H1 (cell line): ENCODE measurements around the gene COL4A2. TPM values are rescaled to one million over a fixed set of nuclear protein-coding genes. Genes with fewer than 3 reads are reported as not detected.

Experiments used
- CTCF ChIA-PET: fragments of 300-600 bp; sonication (Branson Sonifier 250); formaldehyde crosslinking; loops from one replicate; lab custom pipeline; 2021; ENCODE audit not compliant: partially characterized antibody; lab: Charles Lee
- POLR2A ChIA-PET: fragments of 300-600 bp; sonication (Branson Sonifier 250); formaldehyde crosslinking; loops from one replicate; lab custom pipeline; 2021; ENCODE audit warnings: inconsistent platforms; ENCODE audit not compliant: partially characterized antibody; lab: Charles Lee
- DNase-seq, 2 experiments: peaks; one replicate each; pipeline versions ENCODE4 v3.0.0 to v3.0.0-alpha.2; 2010 to 2022; ENCODE audit warnings: low spot score in 2 of 2, low read depth in 1 of 2, mixed read lengths in 1 of 2
- FAIRE-seq: peaks from 2 replicates; lab custom pipeline; 2011; peaks lifted over from hg19 to GRCh38; lab: Jason Lieb, UNC
- H2AFZ ChIP-seq: 2 replicates; pipeline ENCODE4 v1.8.1; 2012; ENCODE audit warnings: low read length, inconsistent platforms
- H2AK5ac ChIP-seq: 2 replicates; pipeline ENCODE4 v1.6.1; 2013; ENCODE audit warnings: low read depth, low read length
- H2BK120ac ChIP-seq: replicated peaks from 2 replicates; pipeline ENCODE3; 2013; ENCODE audit warnings: low read depth, low read length, inconsistent platforms
- H2BK12ac ChIP-seq: 2 replicates; pipeline ENCODE4 v1.6.1; 2013; ENCODE audit warnings: low read depth, low read length
- H2BK15ac ChIP-seq: 2 replicates; pipeline ENCODE4 v1.6.1; 2013; ENCODE audit warnings: low read length
- H2BK20ac ChIP-seq: 2 replicates; pipeline ENCODE4 v1.6.1; 2013; ENCODE audit warnings: low read length
- H2BK5ac ChIP-seq: 2 replicates; pipeline ENCODE4 v1.6.1; 2013; ENCODE audit warnings: low read depth, low read length
- H3K14ac ChIP-seq: 2 replicates; pipeline ENCODE4 v1.6.1; 2013; ENCODE audit warnings: inconsistent platforms; ENCODE audit not compliant: insufficient read length
- H3K18ac ChIP-seq: 2 replicates; pipeline ENCODE4 v1.6.1; 2013; ENCODE audit warnings: low read length; ENCODE audit errors: extremely low read depth
- H3K23ac ChIP-seq: 2 replicates; pipeline ENCODE4 v1.6.1; 2013; ENCODE audit warnings: inconsistent platforms; ENCODE audit not compliant: insufficient read length
- H3K23me2 ChIP-seq: 2 replicates; pipeline ENCODE4 v1.6.1; 2013; ENCODE audit warnings: low read depth, low read length
- H3K27ac ChIP-seq: 2 replicates; pipeline ENCODE4 v1.6.1; 2011; ENCODE audit warnings: low read depth, low read length, inconsistent platforms
- H3K27me3 ChIP-seq, 4 experiments: replicated peaks in 1 of 4; 1 replicate in 1 of 4; 2 replicates in 3 of 4; pipeline versions ENCODE4 v1.6.1 to v1.8.1; 2011 to 2013; ENCODE audit warnings: low read length in 3 of 4, mild to moderate bottlenecking in 3 of 4, inconsistent platforms in 2 of 4, mixed read lengths in 2 of 4, moderate library complexity in 1 of 4; ENCODE audit not compliant: control insufficient read depth in 3 of 4, insufficient read depth in 3 of 4; ENCODE audit errors: extremely low read depth in 1 of 4
- H3K36me3 ChIP-seq, 4 experiments: 2 replicates each; pipeline versions ENCODE4 v1.6.1 to v1.8.1; 2011 to 2013; ENCODE audit warnings: mild to moderate bottlenecking in 4 of 4, low read length in 3 of 4, moderate library complexity in 2 of 4, control low read depth in 1 of 4, inconsistent platforms in 1 of 4; ENCODE audit not compliant: insufficient read depth in 4 of 4, control insufficient read depth in 2 of 4
- H3K4ac ChIP-seq: replicated peaks from 2 replicates; pipeline ENCODE3; 2013; ENCODE audit warnings: low read length, low read depth, mixed read lengths, inconsistent platforms; ENCODE audit not compliant: insufficient read length
- H3K4me1 ChIP-seq, 4 experiments: replicated peaks in 1 of 4; 1 replicate in 1 of 4; 2 replicates in 3 of 4; pipeline versions ENCODE4 v1.6.1 to v1.8.1; 2011 to 2013; ENCODE audit warnings: low read length in 3 of 4, inconsistent platforms in 2 of 4, mixed read lengths in 1 of 4; ENCODE audit not compliant: insufficient read depth in 4 of 4, control insufficient read depth in 3 of 4
- H3K4me2 ChIP-seq, 2 experiments: 2 replicates each; pipeline versions ENCODE4 v1.6.1 to v1.8.1; 2011 to 2013; ENCODE audit warnings: low read depth in 2 of 2, low read length in 2 of 2, control low read depth in 1 of 2, inconsistent platforms in 1 of 2, mild to moderate bottlenecking in 1 of 2; ENCODE audit not compliant: insufficient read depth in 1 of 2
- H3K4me3 ChIP-seq, 4 experiments: fragments of 200-600, 300-600 bp in 1 of 4; sonication (generic), shearing (Covaris generic), sonication (Bioruptor Twin) in 1 of 4; 2 replicates each; pipeline versions ENCODE4 v1.5.1 to v1.8.1; 2011 to 2016; ENCODE audit warnings: low read length in 4 of 4, low read depth in 3 of 4, control low read depth in 2 of 4, inconsistent platforms in 2 of 4, mild to moderate bottlenecking in 2 of 4, mixed read lengths in 1 of 4, moderate library complexity in 1 of 4; ENCODE audit not compliant: insufficient read depth in 2 of 4; ENCODE audit errors: extremely low read depth in 1 of 4
- H3K56ac ChIP-seq: replicated peaks from 2 replicates; pipeline ENCODE3; 2013; ENCODE audit warnings: low read depth, mild to moderate bottlenecking, mixed read lengths, low read length, inconsistent platforms; ENCODE audit not compliant: insufficient read length
- H3K79me1 ChIP-seq: 2 replicates; pipeline ENCODE4 v1.6.1; 2013; ENCODE audit warnings: low read depth, low read length, control low read depth
- H3K79me2 ChIP-seq, 2 experiments: 2 replicates each; pipeline versions ENCODE4 v1.6.1 to v1.8.1; 2012 to 2013; ENCODE audit warnings: low read length in 2 of 2, mild to moderate bottlenecking in 2 of 2, inconsistent platforms in 1 of 2; ENCODE audit not compliant: insufficient read depth in 2 of 2, control insufficient read depth in 1 of 2
- H3K9ac ChIP-seq, 4 experiments: replicated peaks in 1 of 4; 1 replicate in 1 of 4; 2 replicates in 3 of 4; pipeline versions ENCODE4 v1.6.1 to v1.8.1; 2011 to 2013; ENCODE audit warnings: low read depth in 3 of 4, low read length in 3 of 4, control low read depth in 2 of 4, mild to moderate bottlenecking in 2 of 4, moderate library complexity in 2 of 4, inconsistent platforms in 1 of 4; ENCODE audit errors: extremely low read depth in 1 of 4
- H3K9me3 ChIP-seq, 2 experiments: 2 replicates each; pipeline versions ENCODE4 v1.6.1 to v1.8.1; 2012 to 2013; ENCODE audit warnings: mild to moderate bottlenecking in 2 of 2, moderate library complexity in 2 of 2, control low read depth in 1 of 2, inconsistent platforms in 1 of 2, low read depth in 1 of 2, low read length in 1 of 2, mixed read lengths in 1 of 2; ENCODE audit not compliant: insufficient read depth in 2 of 2
- H4K20me1 ChIP-seq, 2 experiments: replicated peaks in 1 of 2; 2 replicates each; pipeline versions ENCODE3 to v1.8.1; 2011 to 2013; ENCODE audit warnings: inconsistent platforms in 2 of 2, low read length in 2 of 2, mild to moderate bottlenecking in 1 of 2; ENCODE audit not compliant: insufficient read depth in 2 of 2, control insufficient read depth in 1 of 2
- H4K5ac ChIP-seq: 2 replicates; pipeline ENCODE4 v1.6.1; 2013; ENCODE audit warnings: low read length, low read depth, mixed read lengths, inconsistent platforms; ENCODE audit not compliant: insufficient read length
- H4K8ac ChIP-seq: 2 replicates; pipeline ENCODE4 v1.8.0; 2013; ENCODE audit warnings: mild to moderate bottlenecking, moderate library complexity, low read length, inconsistent platforms; ENCODE audit not compliant: insufficient read depth; ENCODE audit errors: extremely low read depth
- H4K91ac ChIP-seq: replicated peaks from 2 replicates; pipeline ENCODE3; 2013; ENCODE audit warnings: low read length, mixed read lengths, inconsistent platforms; ENCODE audit not compliant: insufficient read length
- ATF2 ChIP-seq: IDR thresholded peaks from 2 replicates; pipeline ENCODE4 v1.6.1; 2012; ENCODE audit warnings: low read length, inconsistent platforms
- BCL11A ChIP-seq, 2 experiments: IDR thresholded peaks; one replicate each; pipeline ENCODE4 v1.6.1; 2011; ENCODE audit warnings: low read depth in 2 of 2, low read length in 2 of 2, mild to moderate bottlenecking in 2 of 2
- E2F6 ChIP-seq: IDR thresholded peaks from 2 replicates; pipeline ENCODE4 v1.6.1; 2012; ENCODE audit warnings: inconsistent platforms
- KDM4A ChIP-seq: IDR thresholded peaks from one replicate; pipeline ENCODE4 v1.7.1; 2012; ENCODE audit warnings: low read depth, mild to moderate bottlenecking, moderate library complexity, low read length, inconsistent platforms; ENCODE audit not compliant: severe bottlenecking
- POLR2A ChIP-seq, 2 experiments: IDR thresholded peaks; 1 replicate in 1 of 2; 2 replicates in 1 of 2; pipeline ENCODE4 v1.6.1; 2011; ENCODE audit warnings: low read depth in 2 of 2, low read length in 2 of 2, mild to moderate bottlenecking in 2 of 2; ENCODE audit errors: control extremely low read depth in 1 of 2
- POU5F1 ChIP-seq: IDR thresholded peaks from 2 replicates; pipeline ENCODE4 v1.6.1; 2011; ENCODE audit warnings: low read depth, mild to moderate bottlenecking, low read length, moderate library complexity
- RFX5 ChIP-seq: IDR thresholded peaks from 2 replicates; pipeline ENCODE4 v1.6.1; 2011; ENCODE audit warnings: low read depth, low read length, improper control_type of control experiment, borderline replicate concordance
- SAP30 ChIP-seq: fragments of 300-600 bp; sonication (generic); IDR thresholded peaks from 2 replicates; pipeline ENCODE4 v1.7.1; 2012; ENCODE audit warnings: low read length, moderate library complexity, mild to moderate bottlenecking, inconsistent platforms; ENCODE audit not compliant: insufficient read depth, insufficient replicate concordance
- SIN3A ChIP-seq, 2 experiments: IDR thresholded peaks in 1 of 2; conservative IDR thresholded peaks in 1 of 2; 2 replicates each; pipeline ENCODE4 v1.6.1; 2011 to 2012; ENCODE audit warnings: low read length in 2 of 2, improper control_type of control experiment in 1 of 2, low read depth in 1 of 2, mild to moderate bottlenecking in 1 of 2
- SP2 ChIP-seq: IDR thresholded peaks from 2 replicates; pipeline ENCODE4 v1.6.1; 2012; ENCODE audit warnings: mild to moderate bottlenecking, low read length, inconsistent platforms
- SUZ12 ChIP-seq: fragments of 200-600 bp; sonication (generic); IDR thresholded peaks from 2 replicates; pipeline ENCODE4 v1.6.1; 2012; ENCODE audit warnings: mild to moderate bottlenecking, inconsistent platforms, low read length, moderate library complexity, mixed read lengths
- TAF1 ChIP-seq: IDR thresholded peaks from 2 replicates; pipeline ENCODE4 v1.6.1; 2011; ENCODE audit warnings: mild to moderate bottlenecking, low read depth, low read length
- WGBS, 2 experiments: shearing (Covaris generic) in 1 of 2; methylation state at CpG; one replicate each; pipeline versions ENCODE4 v1.1.6 to v1.1.7; 2013 to 2015; ENCODE audit warnings: low lambda C conversion rate in 2 of 2, mixed read lengths in 2 of 2, inconsistent platforms in 1 of 2, low coverage in 1 of 2, missing lambda C conversion rate in 1 of 2; ENCODE audit not compliant: insufficient replicate concordance in 2 of 2, insufficient coverage in 1 of 2, insufficient read length in 1 of 2; ENCODE audit errors: extremely low coverage in 1 of 2, missing lambda C conversion rate in 1 of 2; 5-methylcytosine and 5-hydroxymethylcytosine counted together
- polyA plus RNA-seq, 7 experiments: library from polyadenylated mRNA; depleted of rRNA in 3 of 7; stranded (reverse) in 5 of 7; unstranded in 2 of 7; fragments of >200 nt in 5 of 7; fragments of 200-250 nt in 2 of 7; gene quantifications; 1 replicate in 5 of 7; 2 replicates in 1 of 7; 4 replicates in 1 of 7; pipeline versions ENCODE4 v1.2.1 to v1.2.3, GENCODE V29; 2011 to 2013; ENCODE audit warnings: missing spikeins in 2 of 7, mixed read lengths in 2 of 7
- total RNA-seq: library from RNA; stranded (reverse); fragmentation: NEBNext Ultra II Directional; extraction: Animal tissue kit (Norgen Biotek cat#: 25700); gene quantifications from 2 replicates; pipeline ENCODE4 v1.2.1, GENCODE V29; 2021

Gene COL4A2
- total and polyA plus RNA-seq, 2 of the 8 experiments (the other 6 are each of a cell fraction or from before 2014, with no cell fraction given): 80.4 to 87.3 TPM

GRCh38 chr13:110505594-110505993, 198.5 kb downstream of the COL4A2 start:
- H2BK15ac ChIP-seq: no peak overlapping the region
- no peak overlapping the region for H3K14ac ChIP-seq
- H2BK20ac ChIP-seq: no peak overlapping the region
- H4K20me1 ChIP-seq: peaks cover 0 to 3% of the 10 kb centered on the region in 2 experiments
- H3K36me3 ChIP-seq: peaks cover 7 to 41% (median 26%) of the 10 kb centered on the region in 4 experiments; a peak in 6 of 8 replicates
- H3K4ac ChIP-seq: no peak overlapping the region
- DNase-seq (no peak), FAIRE-seq (no peak)
- H2BK12ac ChIP-seq: no peak overlapping the region
- H2BK5ac ChIP-seq: no peak overlapping the region; the same call in 1 of the 2 replicates
- peaks cover 0 to 5% (median 0%) of the 10 kb centered on the region in 4 experiments; a peak in 1 of 7 replicates for H3K4me1 ChIP-seq
- H3K27ac ChIP-seq: no peak overlapping the region
- no peak overlapping the region for H3K23ac ChIP-seq
- H2AK5ac ChIP-seq: no peak overlapping the region
- H3K79me2 ChIP-seq: no peaks in the 10 kb centered on the region
- POLR2A ChIA-PET: no interaction called here
- no peak overlapping the region for H2AFZ ChIP-seq
- no peaks in the 10 kb centered on the region for H3K9me3 ChIP-seq
- no peak overlapping the region for H4K91ac ChIP-seq
- no peak overlapping the region for H2BK120ac ChIP-seq
- no peak overlapping the region for H3K4me3 ChIP-seq
- H3K27me3 ChIP-seq: no peaks in the 10 kb centered on the region; a peak in 1 of 7 replicates
- H3K18ac ChIP-seq: no peak overlapping the region
- no peak overlapping the region for H4K8ac ChIP-seq
- no peak overlapping the region for H3K56ac ChIP-seq
- no peak overlapping the region for H3K9ac ChIP-seq
- H3K4me2 ChIP-seq: no peak overlapping the region
- peaks cover 2% of the 10 kb centered on the region; the same call in 1 of the 2 replicates for H3K79me1 ChIP-seq
- CTCF ChIA-PET: no interaction called here
- no peak overlapping the region for H4K5ac ChIP-seq
- 89% methylated on average over 10 of the region's 10 CpGs; no CpG with 5 or more reads in 1 of the 2 experiments for WGBS, 2 experiments
- H3K23me2 ChIP-seq: 0 out of 2 replicates have a peak, but pooled peaks cover 2% of the 10 kb centered on the region
- no peak for TF ChIP-seq SUZ12
- no peak for TF ChIP-seq E2F6
- no peak for TF ChIP-seq ATF2
- no peak for TF ChIP-seq SIN3A (conservative IDR thresholded peaks at IDR 0.05 in 1 of 2, IDR thresholded peaks at IDR 0.05 in 1 of 2; ENCODE audit: low read depth in 1 of 2, low read length in 2 of 2)
- TF ChIP-seq BCL11A (IDR thresholded peaks at IDR 0.05; ENCODE audit: low read depth in 2 of 2, low read length in 2 of 2): no peak
- TF ChIP-seq POU5F1: no peak
- no peak for TF ChIP-seq KDM4A
- no peak for TF ChIP-seq POLR2A (IDR thresholded peaks at IDR 0.05; ENCODE audit: control extremely low read depth in 1 of 2, low read depth in 2 of 2, low read length in 2 of 2)
- no peak for TF ChIP-seq RFX5
- TF ChIP-seq SP2: no peak
- no peak for TF ChIP-seq SAP30
- no peak for TF ChIP-seq TAF1
